HG02943 (cell line): ENCODE measurements around the gene VAMP3.

ENCODE experiments used
- ATAC-seq: cut with Tn5 transposase; IDR thresholded peaks from one replicate; pipeline ENCODE4 v1.9.1; 2021; ENCODE audit warnings: mild to moderate bottlenecking, low read depth, moderate library complexity; ENCODE audit not compliant: unreplicated experiment

VAMP3 gene

DNA sequence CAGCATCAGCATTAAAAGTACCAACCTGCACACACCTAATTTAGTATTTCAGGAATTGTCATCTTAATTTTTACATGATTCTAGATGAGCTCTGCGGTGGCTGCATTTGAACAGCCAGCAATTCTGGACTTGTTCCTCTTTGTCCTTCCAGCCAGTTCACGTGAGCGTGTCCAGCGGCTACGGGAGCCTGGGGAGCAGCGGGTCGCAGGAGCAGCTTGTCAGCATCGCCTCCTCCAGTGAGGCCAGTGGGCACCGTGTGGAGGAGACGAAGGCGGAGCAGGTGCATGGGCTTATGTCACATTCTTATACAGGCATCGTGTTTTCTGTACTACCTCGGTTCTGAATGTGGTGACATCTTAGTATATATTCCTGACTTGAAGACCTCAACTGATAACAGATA is 38.6 kb downstream of the VAMP3 start:
- ATAC-seq: no peak

DNA sequence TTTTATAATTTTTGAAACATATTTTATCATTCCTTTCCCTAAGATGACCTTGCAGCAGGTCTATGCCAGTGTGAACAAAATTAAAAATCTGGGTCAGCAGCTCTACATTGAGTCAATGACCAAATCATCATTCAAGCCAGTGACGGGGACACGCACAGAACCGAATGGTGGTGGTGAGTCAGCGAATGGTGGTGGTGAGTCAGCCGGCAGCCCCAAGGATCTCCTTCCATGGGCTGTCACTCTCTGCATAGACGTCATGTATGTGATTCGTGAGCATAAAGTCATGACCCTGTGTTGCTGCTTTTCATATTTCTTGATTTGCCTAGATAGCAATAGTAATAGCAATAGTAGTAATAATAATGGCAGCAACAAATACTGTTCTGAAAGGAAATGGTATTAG is 39.3 kb downstream of the VAMP3 start:
- ATAC-seq: no peak

DNA sequence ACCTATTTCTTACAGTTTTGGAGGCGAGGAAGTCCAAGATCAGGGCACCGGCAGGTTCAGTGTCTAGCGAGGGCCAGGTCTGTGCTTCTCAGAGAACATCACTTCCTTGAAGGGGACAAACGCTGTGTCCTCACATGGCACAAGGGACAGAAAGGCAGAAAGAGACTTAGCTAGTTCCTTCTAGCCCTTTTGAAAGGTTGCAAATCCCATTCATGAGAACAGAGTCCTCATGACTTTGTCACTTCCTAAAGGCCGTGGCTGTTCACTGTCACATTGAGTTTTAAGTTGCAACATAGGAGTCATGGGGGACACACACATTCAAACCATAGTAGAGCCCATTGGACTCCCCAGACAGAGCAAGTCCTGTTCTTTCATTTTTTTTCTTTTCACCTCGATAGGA is 40.4 kb downstream of the VAMP3 start:
- ATAC-seq: no peak

DNA sequence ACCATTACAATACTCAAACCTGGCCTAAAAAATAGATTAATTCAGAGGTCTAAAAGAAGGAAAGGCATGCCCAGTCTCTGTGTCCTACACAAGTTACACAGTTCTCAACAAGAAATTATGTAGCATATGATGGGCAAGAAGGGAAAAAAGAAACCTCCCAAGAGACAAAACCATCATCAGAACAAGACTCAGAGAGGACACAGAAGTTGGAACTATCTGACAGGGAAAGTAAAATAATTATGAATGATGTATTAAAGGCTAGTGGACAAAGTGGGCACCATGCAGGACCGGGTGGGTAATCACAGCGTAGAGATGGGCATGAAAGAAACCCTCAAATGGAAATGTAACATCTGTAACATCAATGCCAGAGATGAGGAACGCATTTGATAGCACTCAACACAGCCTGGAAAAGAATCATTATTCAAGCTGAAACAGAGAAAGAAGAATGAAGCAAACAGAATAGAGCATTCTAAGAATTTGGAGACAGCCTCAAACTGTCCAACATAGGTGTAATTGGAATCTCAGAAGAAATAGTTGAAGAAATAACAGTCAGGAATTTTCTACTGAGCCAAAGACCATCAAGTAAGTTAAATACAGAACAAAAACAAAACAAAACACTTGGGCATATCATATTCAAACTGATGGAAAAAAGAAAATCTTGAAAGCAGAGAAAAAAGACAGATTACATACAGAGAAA is 42.7 kb downstream of the VAMP3 start:
- no peak for ATAC-seq

DNA sequence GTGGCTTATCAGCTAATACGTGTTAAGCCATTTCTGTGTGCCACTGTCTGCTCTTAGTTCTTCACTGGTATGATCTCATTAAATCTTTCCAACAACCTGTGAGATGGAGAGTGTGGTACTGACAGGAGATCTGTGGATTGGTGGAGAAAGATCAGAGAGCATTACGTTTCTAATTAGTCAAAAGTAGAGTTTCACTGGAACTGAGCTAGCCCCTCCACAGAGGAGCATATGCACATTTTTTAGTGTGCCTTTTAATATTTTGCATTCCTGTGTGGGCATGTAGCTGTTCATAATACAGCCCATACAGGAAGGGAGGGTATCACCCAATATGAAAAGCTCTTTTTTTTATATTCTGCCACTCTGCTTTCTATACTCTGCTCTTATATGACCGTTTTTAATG is 50.2 kb downstream of the VAMP3 start:
- ATAC-seq: no peak

DNA sequence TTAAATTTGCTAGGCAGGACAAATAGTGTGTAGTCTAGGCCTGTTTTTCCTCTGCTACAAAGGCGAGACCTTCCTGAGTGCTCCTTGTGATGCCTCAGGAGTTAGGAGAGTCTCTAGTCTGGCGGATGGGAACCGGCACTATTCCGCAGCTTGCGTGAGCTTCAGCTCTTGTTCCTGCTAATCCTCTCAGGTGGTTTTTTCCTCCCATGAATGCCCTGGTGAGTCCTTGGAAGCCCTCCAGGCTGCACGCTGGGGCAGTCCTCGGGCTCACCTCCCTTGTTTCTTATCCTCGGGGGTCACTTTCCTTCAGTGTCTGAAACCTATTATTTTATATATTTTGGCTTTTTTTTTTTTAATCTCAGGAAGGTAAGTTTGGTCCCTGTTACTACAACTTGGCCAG is 53.6 kb downstream of the VAMP3 start:
- no peak for ATAC-seq

DNA sequence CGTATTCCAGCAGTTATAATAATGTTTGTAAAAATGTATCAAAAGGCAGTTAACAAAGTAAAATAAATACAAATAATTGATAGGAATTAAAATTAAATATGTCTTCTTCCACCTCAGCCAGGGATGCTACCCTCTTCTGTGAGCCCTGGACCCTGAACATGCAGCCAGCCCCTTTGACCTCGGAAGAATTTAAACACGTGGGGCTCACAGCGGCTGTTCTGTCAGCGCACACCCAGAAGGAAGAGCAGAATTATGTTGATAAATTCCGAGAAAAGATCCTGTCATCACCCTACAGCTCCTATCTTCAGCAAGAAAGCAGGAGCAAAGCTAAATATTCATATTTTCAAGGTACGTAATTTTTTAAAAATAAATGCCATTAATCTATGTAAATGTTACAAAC is 55.3 kb downstream of the VAMP3 start:
- no peak for ATAC-seq

DNA sequence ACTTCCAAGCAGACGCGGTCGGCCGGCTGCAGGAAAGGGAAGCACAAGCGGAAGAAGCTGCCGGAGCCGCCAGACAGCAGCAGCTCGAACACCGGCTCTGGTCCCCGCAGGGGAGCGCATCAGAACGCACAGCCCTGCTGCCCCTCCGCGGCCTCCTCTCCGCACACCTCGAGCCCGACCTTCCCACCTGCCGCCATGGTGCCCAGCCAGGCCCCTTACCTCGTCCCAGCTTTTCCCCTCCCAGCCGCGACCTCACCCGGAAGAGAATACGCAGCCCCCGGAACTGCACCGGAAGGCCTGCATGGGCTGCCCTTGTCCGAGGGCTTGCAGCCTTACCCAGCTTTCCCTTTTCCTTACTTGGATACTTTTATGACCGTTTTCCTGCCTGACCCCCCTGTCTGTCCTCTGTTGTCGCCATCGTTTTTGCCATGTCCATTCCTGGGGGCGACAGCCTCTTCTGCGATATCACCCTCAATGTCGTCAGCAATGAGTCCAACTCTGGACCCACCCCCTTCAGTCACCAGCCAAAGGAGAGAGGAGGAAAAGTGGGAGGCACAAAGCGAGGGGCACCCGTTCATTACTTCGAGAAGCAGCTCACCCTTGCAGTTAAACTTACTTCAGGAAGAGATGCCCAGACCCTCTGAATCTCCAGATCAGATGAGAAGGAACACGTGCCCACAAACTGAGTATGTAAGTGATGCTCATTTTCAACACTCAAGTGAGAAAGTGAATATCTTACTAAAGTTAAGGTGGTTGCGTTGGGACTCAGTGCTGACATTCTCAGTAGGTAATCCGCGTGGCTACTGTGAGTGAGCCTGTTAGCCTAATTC is 56.2 kb downstream of the VAMP3 start:
- no peak for ATAC-seq
